Measurements from ENCODE around the gene ATXN3.

The ATXN3 gene

DNA sequence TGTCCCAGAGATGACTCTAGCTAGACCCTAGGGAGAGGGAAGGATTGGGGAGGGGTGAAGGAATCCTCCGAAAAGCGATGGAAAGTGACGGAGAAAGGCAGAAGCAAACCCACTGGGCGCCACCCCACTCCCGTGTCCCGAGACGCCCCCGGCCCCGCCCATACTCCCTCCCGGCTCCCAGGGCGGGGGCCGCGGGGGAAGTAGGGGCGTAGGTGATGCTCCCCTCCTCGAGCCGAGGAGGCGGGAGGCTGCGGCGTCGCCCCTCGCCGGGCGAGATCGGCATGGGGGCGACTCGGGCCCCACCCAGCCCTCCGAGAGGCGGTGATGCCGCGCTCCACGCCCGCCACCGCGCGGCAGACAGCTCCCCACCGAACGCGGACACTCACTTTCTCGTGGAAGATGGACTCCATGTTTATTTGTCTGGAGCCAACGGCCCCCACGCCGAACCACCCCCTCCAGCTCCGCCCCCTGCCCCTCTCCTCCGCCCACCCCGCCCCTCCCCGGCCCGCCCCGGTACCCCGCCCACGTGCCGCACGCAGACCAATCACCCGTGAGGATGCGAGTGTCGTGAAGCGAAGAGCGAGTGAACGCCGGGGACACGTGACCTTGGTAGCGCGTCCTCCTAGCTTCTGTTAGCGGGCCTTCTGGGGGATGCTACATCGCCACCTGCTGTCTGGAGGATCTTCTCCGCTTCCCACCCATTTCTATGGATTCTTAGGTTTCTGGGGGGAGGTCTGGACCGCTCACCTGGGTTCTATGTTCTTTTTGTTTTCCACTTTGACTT lies at the start of gene ATXN3:
Gene ATXN3, minus strand, starts transcription at position 440 of the 784 bp plus-strand sequence. Its CDS starts 30 bp downstream, at position 410.
- peak; percentile 97 for DNase-seq (ENCODE audit: low spot score)

DNA sequence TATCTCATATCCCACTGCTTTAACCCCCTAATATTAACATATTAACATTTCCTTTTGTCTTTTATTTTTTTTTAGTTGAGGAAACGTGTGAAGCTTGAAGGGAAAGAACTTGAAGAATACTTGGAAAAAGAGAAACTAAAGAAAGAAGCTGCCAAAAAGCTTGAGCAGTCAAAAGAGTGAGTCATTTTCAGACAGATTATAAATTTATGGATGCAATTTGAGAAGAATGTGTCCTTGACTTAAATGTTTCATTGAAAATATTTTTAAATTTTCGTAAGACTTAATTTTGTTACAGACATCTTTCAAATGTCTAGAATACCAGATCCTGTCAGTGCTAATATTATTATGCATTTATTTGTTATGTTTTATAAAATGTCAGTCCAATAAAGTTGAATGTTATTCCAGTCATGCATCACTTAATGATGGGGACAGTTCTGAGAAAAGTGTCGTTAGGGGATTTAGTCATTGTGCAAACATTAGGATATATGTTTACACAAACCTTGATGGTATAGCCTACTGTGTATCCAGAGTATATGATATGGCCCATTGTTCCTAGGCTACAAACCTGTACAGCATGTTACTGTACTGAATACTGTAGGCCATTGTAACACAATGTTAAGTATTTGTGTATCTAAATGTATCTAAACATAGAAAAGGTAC lies 48.0 kb upstream of the ATXN3 start:
- DNase-seq (ENCODE audit: low spot score): no peak

DNA sequence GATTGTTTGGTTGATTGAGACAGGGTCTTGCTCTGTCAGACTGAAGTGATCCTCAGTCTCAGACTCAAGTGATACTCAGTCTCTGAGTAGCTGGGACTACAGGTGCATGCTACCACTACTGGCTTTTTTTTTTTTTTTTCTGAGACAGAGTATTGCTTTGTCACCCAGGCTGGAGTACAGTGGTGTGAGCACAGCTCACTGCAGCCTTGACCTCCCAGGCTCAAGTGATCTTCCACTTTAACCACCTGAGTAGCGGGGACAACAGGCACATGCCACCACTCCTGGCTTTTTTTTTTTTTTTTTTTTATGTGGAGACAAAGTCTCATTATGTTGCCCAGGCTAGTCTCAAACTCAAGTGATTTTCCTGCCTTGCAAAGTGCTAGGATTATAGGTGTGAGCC lies 47.2 kb upstream of the ATXN3 start:
- DNase-seq (ENCODE audit: low spot score): no peak

DNA sequence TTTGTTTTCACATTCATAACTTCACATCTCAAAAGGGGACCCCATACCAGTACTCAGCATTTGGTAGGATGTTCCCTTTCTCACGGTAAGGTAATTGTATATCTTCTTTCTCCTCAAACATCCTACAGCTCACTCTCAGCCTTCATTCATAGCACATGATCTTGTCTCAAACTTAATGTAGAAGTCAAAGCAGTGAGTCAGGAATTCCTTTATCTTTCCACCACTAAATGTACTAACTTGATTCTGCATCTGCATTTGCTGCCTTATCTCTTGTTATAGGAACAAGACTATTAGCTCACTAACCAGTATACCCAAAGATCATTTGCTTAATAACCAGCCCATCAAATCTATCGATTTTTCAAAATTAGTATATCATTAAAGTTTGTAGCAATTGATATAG lies 38.3 kb upstream of the ATXN3 start:
- no peak for DNase-seq (ENCODE audit: low spot score)

DNA sequence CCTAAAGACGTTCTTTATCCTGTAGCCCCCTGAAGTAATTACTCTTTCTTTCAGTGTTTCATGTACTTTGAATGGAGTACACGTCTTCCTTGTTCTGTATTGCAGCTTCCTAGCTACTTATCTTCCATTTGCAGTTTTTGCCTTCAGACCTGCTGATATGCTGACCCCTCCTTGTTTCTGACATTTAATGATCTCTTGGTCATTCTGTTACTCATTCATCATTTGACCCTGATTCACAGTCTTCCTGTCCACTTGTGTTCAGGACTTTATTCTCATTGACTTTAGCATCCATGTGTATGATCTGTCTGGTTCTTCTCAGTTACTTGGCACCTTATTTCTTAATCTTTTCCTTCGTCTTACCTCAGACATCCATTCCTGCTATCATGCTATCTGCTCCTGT lies 37.6 kb upstream of the ATXN3 start:
- no peak for DNase-seq (ENCODE audit: low spot score)

DNA sequence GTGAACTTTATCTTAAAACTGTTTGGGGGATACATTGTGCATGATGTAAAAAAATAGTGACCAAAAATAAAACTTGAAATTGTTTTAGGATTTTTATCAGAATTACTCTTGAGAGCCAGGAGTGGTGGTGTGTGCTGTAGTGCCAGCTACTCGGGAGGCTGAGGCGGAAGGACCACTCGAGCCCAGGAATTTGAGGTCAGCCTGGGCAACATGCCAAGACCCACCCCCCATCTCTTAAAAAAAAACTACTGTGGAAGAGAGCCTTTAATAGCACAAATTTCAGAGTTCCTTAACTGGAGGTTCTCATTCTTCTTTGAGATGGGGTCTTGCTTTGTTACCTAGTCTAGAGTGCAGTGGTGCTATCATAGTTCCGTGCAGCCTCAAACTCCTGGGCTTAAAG lies 36.9 kb upstream of the ATXN3 start:
- no peak for DNase-seq (ENCODE audit: low spot score)

DNA sequence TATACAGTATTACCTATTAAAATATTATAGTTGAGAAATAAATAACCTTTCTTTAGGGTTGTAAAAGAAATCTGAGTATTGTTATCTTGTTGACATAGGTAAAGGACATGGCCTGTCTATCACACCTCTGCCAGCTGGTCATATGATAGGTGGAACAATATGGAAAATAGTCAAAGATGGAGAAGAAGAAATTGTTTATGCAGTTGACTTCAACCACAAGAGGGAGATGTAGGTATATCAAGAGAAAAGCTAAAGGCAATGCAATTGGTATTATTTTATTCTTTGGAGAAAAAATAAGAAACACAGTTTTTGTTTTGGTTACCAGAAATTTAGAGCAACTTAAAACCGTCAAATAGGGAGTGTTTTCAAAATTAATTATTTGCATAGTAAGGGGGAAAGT lies 28.9 kb upstream of the ATXN3 start:
- DNase-seq (ENCODE audit: low spot score): no peak

DNA sequence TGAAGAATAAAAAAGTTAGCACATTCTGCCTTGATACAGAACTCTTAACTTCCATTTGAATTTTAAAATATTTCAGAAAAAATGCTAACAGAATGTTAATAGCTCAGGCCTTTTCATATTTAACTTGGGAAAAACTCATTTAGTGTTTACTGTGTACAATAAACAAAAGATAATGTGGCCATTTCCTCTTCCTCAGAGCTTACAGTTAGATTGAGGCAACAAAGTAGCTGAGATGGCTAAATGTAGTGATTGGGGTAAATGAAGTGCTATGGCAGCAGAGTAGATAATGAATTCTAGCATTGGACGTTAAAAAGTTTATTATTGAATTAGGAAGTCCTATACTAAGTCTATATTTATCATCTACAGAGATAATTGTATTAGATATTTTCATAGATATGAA lies 28.1 kb upstream of the ATXN3 start:
- no peak for DNase-seq (ENCODE audit: low spot score)

DNA sequence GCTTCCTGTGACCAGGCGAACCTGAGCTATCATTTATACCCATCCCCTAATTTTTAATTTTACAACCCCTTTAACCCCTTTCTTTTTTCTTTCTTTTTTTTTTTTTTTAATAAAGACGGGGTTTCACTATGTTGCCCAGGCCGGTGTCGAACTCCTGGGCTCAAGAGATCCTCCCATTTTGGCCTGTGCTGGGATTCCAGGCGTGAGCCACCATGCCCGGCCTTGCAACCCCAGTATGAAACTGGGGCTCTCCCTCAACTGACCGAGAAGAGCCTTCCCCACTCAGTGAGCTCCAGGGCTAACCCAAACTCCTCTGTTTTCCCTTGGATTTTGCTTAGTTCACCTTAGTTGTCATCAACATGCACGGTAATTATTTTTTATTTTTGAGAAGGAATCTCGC lies 16.4 kb upstream of the ATXN3 start:
- DNase-seq (ENCODE audit: low spot score): no peak

DNA sequence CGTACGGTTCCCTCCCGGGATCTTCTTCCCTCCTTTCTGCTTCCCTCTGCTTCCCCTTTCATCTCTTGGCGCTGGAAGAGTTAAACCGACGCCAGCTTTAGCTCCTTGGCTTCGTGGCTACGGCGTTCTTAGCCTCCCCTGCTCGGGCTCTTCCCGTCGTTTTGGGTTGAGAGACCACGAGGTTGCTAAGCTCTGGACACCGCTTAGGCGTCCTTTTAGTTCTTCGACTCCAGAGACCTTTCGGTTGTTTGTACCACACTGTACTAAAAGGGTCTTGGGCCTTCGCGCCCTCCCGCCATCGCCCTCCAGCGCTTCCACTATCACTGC lies 15.9 kb upstream of the ATXN3 start:
- DNase-seq (ENCODE audit: low spot score): no peak

DNA sequence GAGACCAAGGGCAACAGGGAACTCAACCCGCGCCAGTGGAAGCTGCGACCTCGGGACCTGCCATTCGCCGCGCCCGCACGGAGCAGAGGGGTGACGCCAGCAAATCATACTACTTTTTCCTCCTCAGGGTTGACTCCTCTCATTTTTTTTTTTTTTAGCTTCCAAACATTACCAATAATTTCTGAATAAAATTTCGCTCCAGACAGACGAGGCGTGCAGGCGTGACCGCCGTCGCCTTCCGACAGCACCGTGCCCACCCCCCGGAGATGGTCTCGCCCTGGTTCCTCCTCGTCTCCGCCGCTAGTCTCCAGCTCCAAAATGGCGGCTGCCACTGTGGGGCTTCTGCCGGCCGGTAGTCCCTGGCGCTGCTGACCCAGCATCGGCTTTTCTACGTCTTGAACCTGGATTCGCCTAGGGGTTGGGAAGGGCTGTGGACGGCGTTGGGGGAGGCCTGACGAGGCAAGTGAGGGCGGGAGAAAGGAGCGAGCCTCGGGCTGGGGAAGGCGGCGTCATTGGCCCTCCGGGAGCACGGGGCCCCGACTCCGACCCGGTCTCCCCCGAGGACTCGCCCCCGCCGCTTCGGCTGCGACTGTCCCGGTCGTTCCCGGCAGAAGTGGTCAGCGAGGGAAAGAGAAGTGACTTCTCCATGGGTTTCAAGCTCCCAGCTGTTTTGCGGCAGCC lies 15.4 kb upstream of the ATXN3 start, which contains the start of the genes CPSF2 and NDUFB1:
Gene CPSF2, plus strand, starts transcription at position 300 of the 681 bp plus-strand sequence. CDS start 9,016 bp downstream, outside the sequence.
Gene NDUFB1, minus strand, starts transcription at position 37 of the 681 bp plus-strand sequence. CDS start 4,069 bp downstream, outside the sequence.
- peak; percentile 81 for DNase-seq (ENCODE audit: low spot score)

DNA sequence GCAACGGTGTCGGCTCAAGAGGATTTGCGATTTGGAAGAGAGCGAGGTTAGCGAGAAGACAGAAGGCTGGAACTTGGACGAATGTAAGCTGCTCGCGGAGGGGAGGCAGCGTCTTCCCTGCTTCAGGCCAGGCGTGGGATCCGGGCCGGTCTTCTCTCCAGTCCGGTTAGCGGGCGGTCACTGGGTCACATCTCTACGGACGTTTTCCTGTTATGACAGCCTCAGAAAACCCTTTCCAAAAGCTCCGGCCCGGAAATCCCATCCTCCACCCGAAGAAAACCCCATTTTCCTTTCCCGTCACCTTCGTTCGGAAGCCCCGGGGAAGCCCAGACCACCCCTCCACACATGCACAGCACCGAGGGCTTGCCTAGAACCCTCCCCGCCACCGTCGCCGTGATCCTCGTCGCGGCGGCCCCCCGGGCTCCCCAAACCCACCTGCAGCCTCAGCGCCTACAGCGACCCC lies 14.9 kb upstream of the ATXN3 start:
- DNase-seq (ENCODE audit: low spot score): no peak

DNA sequence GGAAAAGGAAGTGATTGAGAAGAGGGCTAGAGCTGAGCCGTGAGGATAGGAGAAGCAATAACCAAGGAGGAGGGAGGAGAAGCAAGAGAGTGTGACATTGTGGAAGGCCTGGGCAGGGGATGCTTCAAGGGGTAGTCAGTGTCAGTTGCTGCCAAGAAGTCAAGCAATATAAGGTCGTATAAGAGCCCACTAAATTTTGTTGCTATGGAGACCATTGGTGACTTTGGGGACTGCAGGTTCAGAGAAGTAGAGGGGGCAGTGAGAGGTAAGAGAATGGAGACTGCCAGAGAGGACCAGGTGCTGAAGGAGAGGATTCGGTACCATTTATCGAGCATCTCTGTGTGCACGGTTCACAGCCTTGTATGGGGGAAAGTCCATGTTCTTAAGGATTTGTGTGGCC lies 3.1 kb upstream of the ATXN3 start:
- no peak for DNase-seq (ENCODE audit: low spot score)

DNA sequence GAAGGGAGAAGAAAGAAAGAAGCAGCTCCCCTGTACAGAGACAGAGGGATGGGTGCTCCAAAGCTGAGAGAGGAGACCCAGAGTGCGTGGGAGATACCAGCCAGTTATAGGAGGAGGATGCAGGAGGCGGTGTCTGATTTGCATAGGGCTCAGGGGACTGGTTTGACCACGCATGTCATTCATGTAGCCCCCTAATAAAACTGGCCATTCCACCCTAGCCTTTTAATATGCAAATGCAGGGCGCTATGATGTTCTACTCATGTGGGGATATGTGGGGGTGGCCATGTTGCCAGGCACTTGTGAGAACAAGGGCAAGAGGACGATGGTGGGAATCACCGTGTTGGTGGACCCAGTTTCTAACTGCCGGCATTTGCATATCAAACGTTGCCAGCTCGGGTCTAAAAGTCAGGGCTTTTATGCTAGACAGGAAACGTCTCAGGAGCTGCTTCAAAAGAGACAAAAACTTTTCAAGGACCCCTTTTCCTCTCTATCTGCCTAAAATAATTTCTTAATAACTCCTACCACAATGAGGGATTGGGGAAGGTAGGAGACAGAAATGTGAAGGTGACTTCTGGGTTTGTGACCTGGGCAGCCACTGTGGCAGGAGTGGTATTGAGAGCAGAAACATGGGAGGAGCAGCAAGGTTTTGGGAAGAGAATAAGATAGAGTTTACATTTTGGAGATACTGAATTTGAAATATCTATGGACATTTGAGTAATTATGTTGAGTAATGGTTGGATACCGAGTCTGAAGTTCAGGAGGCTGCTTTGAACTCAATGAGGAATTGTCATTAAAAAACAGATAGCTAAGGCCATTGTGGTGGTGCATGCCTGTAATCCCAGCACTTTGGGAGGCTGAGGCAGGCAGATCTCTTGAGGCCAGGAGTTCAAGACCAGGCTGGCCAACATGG lies 2.2 kb upstream of the ATXN3 start:
- no peak for DNase-seq (ENCODE audit: low spot score)

DNA sequence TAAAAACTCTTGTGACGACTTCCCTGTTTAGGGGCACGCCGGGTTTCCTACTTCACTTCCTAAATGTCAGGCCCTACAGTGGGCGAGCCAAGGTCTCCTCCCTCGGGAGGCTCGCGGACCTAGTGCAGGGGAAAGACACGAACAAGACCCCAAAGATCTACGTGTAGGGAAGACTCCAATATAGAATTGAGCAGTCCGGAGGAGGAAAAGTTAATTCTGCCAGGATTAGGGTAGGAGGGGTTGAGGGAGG lies 564 bp downstream of the ATXN3 start:
- DNase-seq (ENCODE audit: low spot score): no peak

DNA sequence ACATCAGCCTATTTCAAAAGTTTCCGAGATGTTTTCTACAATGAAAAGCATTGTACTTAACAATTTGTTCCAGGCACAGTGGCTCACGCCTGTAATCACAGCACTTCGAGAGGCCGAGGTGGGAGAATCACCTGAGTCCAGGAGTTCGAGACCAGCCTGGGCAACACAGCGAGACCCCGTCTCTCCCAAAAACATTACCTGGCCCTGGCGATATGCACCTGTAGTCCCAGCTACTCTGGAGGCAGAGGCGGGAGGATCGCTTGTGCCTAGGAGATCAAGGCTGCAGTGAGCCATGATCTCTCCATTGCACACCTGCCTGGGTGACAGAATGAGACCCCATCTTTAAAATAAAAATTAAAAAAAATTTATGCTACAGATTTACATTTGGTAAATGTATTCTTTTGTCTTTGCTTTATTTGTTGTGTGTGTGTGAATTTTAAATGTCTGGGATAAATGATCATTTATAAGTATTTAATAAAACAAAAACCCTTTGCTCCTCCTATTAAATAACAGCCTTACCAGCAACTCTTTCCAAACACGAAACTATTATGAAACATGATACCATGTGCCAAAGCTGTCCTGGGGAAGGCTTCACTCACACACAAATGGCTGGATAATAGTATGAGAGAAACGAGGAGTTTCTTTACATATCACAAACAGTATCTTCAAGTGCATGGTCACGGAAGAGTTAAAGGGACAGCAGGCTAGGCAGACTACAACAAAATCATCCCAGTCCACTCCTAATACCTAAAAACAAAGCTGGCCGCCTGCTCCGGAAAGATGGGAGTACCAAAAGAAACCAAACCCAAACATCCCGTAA lies 1.1 kb downstream of the ATXN3 start:
- no peak for DNase-seq (ENCODE audit: low spot score)

DNA sequence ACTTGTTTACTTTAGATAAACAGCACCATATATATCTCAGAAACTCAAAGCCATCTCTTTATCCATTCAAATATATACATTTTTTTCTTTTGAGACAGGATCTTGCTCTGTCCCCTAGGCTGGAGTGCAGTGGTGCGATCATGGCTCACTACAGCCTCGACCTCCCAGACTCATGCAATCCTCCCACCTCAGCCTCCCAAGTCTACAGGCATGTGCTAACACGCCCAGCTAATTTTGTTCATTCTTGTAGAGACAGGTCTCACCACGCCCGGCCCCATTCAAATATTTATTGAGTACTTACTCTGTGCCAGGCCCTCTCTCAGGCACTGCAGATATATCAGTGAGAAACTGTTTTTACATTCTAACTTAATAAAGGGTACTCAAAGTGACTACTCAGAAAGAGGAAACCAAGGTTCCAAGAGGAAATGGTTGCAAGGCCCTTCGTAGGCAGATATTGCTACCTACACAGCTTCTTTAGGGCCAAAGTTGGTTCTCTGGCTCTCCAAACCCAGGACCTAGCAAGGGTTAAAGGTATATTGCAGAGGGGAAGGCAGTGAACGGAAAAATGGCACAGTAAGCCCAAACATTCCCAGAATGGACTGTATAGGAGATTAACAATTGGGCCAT lies 2.9 kb downstream of the ATXN3 start:
- DNase-seq (ENCODE audit: low spot score): no peak

DNA sequence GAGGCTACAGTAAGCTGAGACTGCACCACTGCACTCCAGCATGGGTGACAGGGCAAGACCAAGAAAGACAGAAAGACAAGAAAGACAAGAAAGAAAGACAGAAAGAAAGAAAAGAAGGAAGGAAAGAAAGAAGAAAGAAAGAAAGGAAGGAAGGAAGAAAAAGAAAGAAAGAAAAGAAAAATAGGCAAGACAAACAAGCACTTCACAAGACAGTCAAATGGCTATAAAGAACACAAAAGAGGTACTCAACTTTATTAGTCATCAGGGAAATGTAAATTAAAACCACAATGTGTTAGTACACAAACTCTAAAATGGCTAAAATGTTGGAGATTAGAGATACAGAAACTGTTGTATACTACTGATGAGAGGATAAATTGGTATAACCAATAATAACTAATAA lies 6.6 kb downstream of the ATXN3 start:
- DNase-seq (ENCODE audit: low spot score): no peak

DNA sequence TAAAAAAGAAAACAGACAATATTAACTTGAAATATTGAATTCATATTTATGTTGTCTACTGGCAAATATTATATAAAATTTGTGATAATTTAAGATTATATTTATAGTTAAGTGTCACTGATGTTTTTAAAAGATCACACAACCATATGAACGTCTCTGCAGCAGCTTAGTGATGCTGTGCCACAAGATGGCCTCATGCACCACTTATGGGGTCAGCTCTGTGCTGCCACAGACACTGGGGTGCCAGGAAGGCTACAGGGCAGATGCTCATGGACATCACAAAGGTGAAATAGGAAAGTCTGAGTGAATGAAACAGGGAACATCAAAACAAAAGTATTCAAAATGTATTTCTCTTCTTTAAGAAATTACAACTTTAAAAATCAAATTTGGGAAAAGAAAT lies 13.1 kb downstream of the ATXN3 start:
- no peak for DNase-seq (ENCODE audit: low spot score)

DNA sequence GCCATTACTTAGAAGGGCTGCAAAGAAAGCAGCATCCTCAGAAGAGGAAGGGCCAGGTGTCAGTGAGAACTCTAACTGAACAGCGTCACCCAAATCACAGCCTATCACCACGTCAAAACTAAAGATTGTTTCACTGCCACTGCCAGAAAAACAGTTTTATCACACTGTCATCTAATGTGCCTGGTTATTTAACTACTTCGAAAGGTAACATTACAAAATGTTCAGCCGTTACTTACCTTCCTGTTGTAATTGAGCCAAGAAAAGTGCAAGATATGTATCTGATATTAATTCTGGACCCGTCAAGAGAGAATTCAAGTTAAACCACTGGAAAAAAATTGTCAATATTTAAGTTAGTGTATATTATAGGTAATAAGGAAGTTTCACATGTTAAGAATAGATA lies 17.9 kb downstream of the ATXN3 start:
- no peak for DNase-seq (ENCODE audit: low spot score)

DNA sequence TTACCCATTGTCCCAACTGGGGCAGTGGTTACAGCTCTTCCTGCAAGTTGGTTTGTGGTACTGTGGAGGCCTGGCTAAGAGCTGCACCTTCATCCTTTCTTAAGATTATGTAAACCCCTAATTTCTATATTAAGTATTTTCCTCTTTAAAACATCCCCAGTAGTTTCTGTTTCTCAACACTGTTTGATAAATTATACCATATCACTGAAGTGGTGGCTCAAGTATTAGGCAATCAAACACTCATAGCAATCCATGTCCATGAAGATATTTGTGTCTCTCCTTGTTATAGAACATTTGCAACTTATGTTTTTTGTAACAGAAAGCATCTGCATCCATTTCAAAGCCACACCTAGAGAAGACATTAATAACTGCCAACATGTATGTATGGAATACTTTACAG lies 31.8 kb downstream of the ATXN3 start:
- no peak for DNase-seq (ENCODE audit: low spot score)
